H1 (cell line): ENCODE results near the gene ADAMTS15. TPM values are rescaled to one million over a fixed set of nuclear protein-coding genes. Genes with fewer than 3 reads are reported as not detected.

Experiments used
- ASH2L ChIP-seq: fragments of 200-600, 300-600 bp; sonication (generic); IDR thresholded peaks from one replicate; pipeline ENCODE4 v1.7.1; 2017; ENCODE audit warnings: low read length
- USF2 ChIP-seq: IDR thresholded peaks from 2 replicates; pipeline ENCODE4 v1.6.1; 2011; ENCODE audit warnings: low read length, improper control_type of control experiment
- polyA plus RNA-seq, 7 experiments: library from polyadenylated mRNA; depleted of rRNA in 3 of 7; stranded (reverse) in 5 of 7; unstranded in 2 of 7; fragments of >200 nt in 5 of 7; fragments of 200-250 nt in 2 of 7; gene quantifications; 1 replicate in 5 of 7; 2 replicates in 1 of 7; 4 replicates in 1 of 7; pipeline versions ENCODE4 v1.2.1 to v1.2.3, GENCODE V29; 2011 to 2013; ENCODE audit warnings: missing spikeins in 2 of 7, mixed read lengths in 2 of 7
- total RNA-seq: library from RNA; stranded (reverse); fragmentation: NEBNext Ultra II Directional; extraction: Animal tissue kit (Norgen Biotek cat#: 25700); gene quantifications from 2 replicates; pipeline ENCODE4 v1.2.1, GENCODE V29; 2021

Gene ADAMTS15
- total and polyA plus RNA-seq, 2 of the 8 experiments (the other 6 are each of a cell fraction or from before 2014, with no cell fraction given) = 1.7 to 4.7 TPM

- TF ChIP-seq ASH2L = no peak
- TF ChIP-seq USF2 = no peak
Observed at GRCh38 chr11:130523166-130523565, 74.7 kb downstream of the ADAMTS15 start (continued).
